K562 (cell line): Measurements from ENCODE around the gene METRN. TPM values are rescaled to one million over a fixed set of nuclear protein-coding genes. Genes with fewer than 3 reads are reported as not detected.
A peak's percentile ranks its signal among the peaks of the same experiment; 100 is the strongest.

Source experiments
- CREBBP ChIP-seq: IDR thresholded peaks from one replicate; pipeline ENCODE4 v1.6.1; 2012; ENCODE audit warnings: low read depth, mild to moderate bottlenecking, control low read depth, inconsistent platforms, low read length
- EGR1 ChIP-seq: fragments of 450-650 bp; conservative IDR thresholded peaks from 2 replicates; pipeline ENCODE4 v1.6.1; 2017; ENCODE audit warnings: mild to moderate bottlenecking
- HMG20A ChIP-seq: fragments of 450-650 bp; formaldehyde crosslinking; conservative IDR thresholded peaks from 2 replicates; pipeline ENCODE4 v1.4.0; 2020; ENCODE audit warnings: mild to moderate bottlenecking, mixed read lengths
- MTA2 ChIP-seq: fragments of 450-650 bp; IDR thresholded peaks from 2 replicates; pipeline ENCODE4 v1.6.1; 2016; ENCODE audit warnings: low read depth
- RBM15 ChIP-seq: fragments of 200-400 bp; formaldehyde crosslinking; IDR thresholded peaks from 2 replicates; pipeline ENCODE4 v1.6.1; 2018; ENCODE audit warnings: mild to moderate bottlenecking, low read length, moderate library complexity; ENCODE audit not compliant: insufficient read depth
- RFX7 ChIP-seq: fragments of 250-450 bp; sonication (Bioruptor Pico); IDR thresholded peaks from 2 replicates; pipeline ENCODE4 v1.5.1; 2021; ENCODE audit warnings: mild to moderate bottlenecking
- RNF2 ChIP-seq: sonication (generic); IDR thresholded peaks from 2 replicates; pipeline ENCODE4 v1.6.1; 2016
- RNF219 ChIP-seq: fragments of 250-450 bp; sonication (Bioruptor Pico); IDR thresholded peaks from 2 replicates; pipeline ENCODE4 v1.5.0; 2022; ENCODE audit warnings: mild to moderate bottlenecking
- TAF1 ChIP-seq: IDR thresholded peaks from 2 replicates; pipeline ENCODE4 v1.6.1; 2011; ENCODE audit warnings: mild to moderate bottlenecking, low read length, moderate library complexity; ENCODE audit not compliant: insufficient read depth, control insufficient read depth, severe bottlenecking; ENCODE audit errors: extremely low read depth
- THAP12 ChIP-seq: fragments of 250-450 bp; sonication (Bioruptor Pico); IDR thresholded peaks from 2 replicates; pipeline ENCODE4 v1.9.0; 2021; ENCODE audit warnings: mild to moderate bottlenecking, inconsistent platforms
- ZBTB33 ChIP-seq: sonication (generic); formaldehyde crosslinking; IDR thresholded peaks from 2 replicates; pipeline ENCODE4 v1.8.1; 2023; ENCODE audit warnings: mild to moderate bottlenecking, missing genetic modification reagents
- ZNF77 ChIP-seq: fragments of 250-450 bp; sonication (Bioruptor Pico); IDR thresholded peaks from 2 replicates; pipeline ENCODE4 v1.5.0; 2020
- polyA plus RNA-seq, 8 experiments: library from polyadenylated mRNA; depleted of rRNA in 4 of 8; stranded (reverse) in 5 of 8; unstranded in 3 of 8; fragments of >200 nt; fragmentation: Nextera tagmentation in 2 of 8; fragmentation: Illumina TruSeq in 1 of 8; extraction: Ambion mirVana in 2 of 8; extraction: Trizol in 1 of 8; gene quantifications; 2 replicates each; pipeline versions ENCODE4 v1.2.1 to v1.2.3, GENCODE V29; 2011 to 2014; ENCODE audit warnings: inconsistent platforms in 1 of 8, missing spikeins in 1 of 8
- total RNA-seq, 7 experiments: library from RNA; depleted of rRNA in 6 of 7; stranded (reverse); fragments of >200 nt in 6 of 7; fragmentation: Illumina TruSeq in 2 of 7; extraction: Trizol in 2 of 7; gene quantifications; 2 replicates each; pipeline versions ENCODE4 v1.2.1 to v1.2.3, GENCODE V29; 2011 to 2021; ENCODE audit warnings: low replicate concordance in 1 of 7
- TF ChIP-seq, protein P1 (sequence below): IDR thresholded peaks from 2 replicates; pipeline ENCODE4 v1.6.1; 2011; ENCODE audit warnings: borderline replicate concordance, low read depth, mild to moderate bottlenecking, moderate library complexity, low read length; ENCODE audit not compliant: insufficient read depth, poor library complexity, severe bottlenecking
- TF ChIP-seq, protein P2 (sequence below): fragments of 250-450 bp; sonication (Bioruptor Pico); IDR thresholded peaks from 2 replicates; pipeline ENCODE4 v1.5.1; 2021; ENCODE audit warnings: mild to moderate bottlenecking
- TF ChIP-seq, protein P3 (sequence below): fragments of 450-650 bp; IDR thresholded peaks from 2 replicates; pipeline ENCODE4 v1.6.1; 2016; ENCODE audit warnings: missing biosample characterization, missing genetic modification characterization

Gene METRN
- total and polyA plus RNA-seq, 9 of the 15 experiments (the other 6 are each of a cell fraction or from before 2014, with no cell fraction given) = 0.20 to 89.8 (median 15.4) TPM

- TF ChIP-seq, protein P1, sequence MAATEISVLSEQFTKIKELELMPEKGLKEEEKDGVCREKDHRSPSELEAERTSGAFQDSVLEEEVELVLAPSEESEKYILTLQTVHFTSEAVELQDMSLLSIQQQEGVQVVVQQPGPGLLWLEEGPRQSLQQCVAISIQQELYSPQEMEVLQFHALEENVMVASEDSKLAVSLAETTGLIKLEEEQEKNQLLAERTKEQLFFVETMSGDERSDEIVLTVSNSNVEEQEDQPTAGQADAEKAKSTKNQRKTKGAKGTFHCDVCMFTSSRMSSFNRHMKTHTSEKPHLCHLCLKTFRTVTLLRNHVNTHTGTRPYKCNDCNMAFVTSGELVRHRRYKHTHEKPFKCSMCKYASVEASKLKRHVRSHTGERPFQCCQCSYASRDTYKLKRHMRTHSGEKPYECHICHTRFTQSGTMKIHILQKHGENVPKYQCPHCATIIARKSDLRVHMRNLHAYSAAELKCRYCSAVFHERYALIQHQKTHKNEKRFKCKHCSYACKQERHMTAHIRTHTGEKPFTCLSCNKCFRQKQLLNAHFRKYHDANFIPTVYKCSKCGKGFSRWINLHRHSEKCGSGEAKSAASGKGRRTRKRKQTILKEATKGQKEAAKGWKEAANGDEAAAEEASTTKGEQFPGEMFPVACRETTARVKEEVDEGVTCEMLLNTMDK = no peak
- TF ChIP-seq EGR1 = peak; percentile 81
- TF ChIP-seq, protein P2, sequence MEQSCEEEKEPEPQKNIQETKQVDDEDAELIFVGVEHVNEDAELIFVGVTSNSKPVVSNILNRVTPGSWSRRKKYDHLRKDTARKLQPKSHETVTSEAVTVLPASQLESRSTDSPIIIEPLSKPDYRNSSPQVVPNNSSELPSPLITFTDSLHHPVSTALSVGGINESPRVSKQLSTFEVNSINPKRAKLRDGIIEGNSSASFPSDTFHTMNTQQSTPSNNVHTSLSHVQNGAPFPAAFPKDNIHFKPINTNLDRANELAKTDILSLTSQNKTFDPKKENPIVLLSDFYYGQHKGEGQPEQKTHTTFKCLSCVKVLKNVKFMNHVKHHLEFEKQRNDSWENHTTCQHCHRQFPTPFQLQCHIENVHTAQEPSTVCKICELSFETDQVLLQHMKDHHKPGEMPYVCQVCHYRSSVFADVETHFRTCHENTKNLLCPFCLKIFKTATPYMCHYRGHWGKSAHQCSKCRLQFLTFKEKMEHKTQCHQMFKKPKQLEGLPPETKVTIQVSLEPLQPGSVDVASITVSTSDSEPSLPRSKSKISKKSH (CRISPR knock-in tag) = no peak
- no peak for TF ChIP-seq CREBBP
- no peak for TF ChIP-seq RFX7 (CRISPR knock-in tag)
- TF ChIP-seq RBM15 = no peak
- no peak for TF ChIP-seq MTA2
- TF ChIP-seq RNF2 = no peak
- TF ChIP-seq, protein P3, sequence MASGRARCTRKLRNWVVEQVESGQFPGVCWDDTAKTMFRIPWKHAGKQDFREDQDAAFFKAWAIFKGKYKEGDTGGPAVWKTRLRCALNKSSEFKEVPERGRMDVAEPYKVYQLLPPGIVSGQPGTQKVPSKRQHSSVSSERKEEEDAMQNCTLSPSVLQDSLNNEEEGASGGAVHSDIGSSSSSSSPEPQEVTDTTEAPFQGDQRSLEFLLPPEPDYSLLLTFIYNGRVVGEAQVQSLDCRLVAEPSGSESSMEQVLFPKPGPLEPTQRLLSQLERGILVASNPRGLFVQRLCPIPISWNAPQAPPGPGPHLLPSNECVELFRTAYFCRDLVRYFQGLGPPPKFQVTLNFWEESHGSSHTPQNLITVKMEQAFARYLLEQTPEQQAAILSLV = no peak
- no peak for TF ChIP-seq HMG20A
- TF ChIP-seq ZNF77 = no peak
- peak; percentile 39 for TF ChIP-seq TAF1
- TF ChIP-seq ZBTB33 (CRISPR knock-in tag) = no peak
- peak; percentile 45 for TF ChIP-seq THAP12 (CRISPR knock-in tag)
- no peak for TF ChIP-seq RNF219
These were observed 34.9 kb upstream of the METRN start, which contains the start of gene STUB1 (continued) for GRCh38 chr16:679814-680624.
